NCI-H2227 (cell line): ENCODE results near the gene MEIKIN.
"Not testable (repeated sequence)": the region's sequence is repeated elsewhere in the genome, so short reads cannot be mapped to it uniquely, and the experiment has no call there.

Experiments
- DNase-seq: peaks from one replicate; lab custom pipeline; 2025; ENCODE audit not compliant: unreplicated experiment; lab: John Stamatoyannopoulos, UW

The MEIKIN gene

GRCh38 chr5:131914472-131914871, 31.0 kb downstream of the MEIKIN start:
- DNase-seq = no peak

GRCh38 chr5:131913603-131914002, 31.9 kb downstream of the MEIKIN start:
- DNase-seq = no peak

GRCh38 chr5:131906668-131907067, 38.8 kb downstream of the MEIKIN start:
- DNase-seq = no peak

GRCh38 chr5:131902266-131902665, 43.2 kb downstream of the MEIKIN start:
- DNase-seq = not testable (repeated sequence)

GRCh38 chr5:131899686-131900085, 45.8 kb downstream of the MEIKIN start:
- DNase-seq = no peak

GRCh38 chr5:131883984-131884383, 61.5 kb downstream of the MEIKIN start:
- DNase-seq = no peak

GRCh38 chr5:131879705-131880104, 65.8 kb downstream of the MEIKIN start:
- DNase-seq = no peak

GRCh38 chr5:131877873-131878272, 67.6 kb downstream of the MEIKIN start:
- no peak for DNase-seq

GRCh38 chr5:131871251-131871650, 74.2 kb downstream of the MEIKIN start:
- not testable (repeated sequence) for DNase-seq

GRCh38 chr5:131867524-131867923, 77.9 kb downstream of the MEIKIN start:
- DNase-seq = no peak

- DNase-seq = no peak
These were observed 81.8 kb downstream of the MEIKIN start for GRCh38 chr5:131863700-131864099.

GRCh38 chr5:131857388-131857787, 88.1 kb downstream of the MEIKIN start:
- no peak for DNase-seq

- DNase-seq = no peak
These were observed 90.0 kb downstream of the MEIKIN start for GRCh38 chr5:131855452-131855851.

GRCh38 chr5:131854134-131854533, 91.3 kb downstream of the MEIKIN start:
- no peak for DNase-seq

GRCh38 chr5:131848662-131849061, 96.8 kb downstream of the MEIKIN start:
- no peak for DNase-seq

- no peak for DNase-seq
These were observed 98.9 kb downstream of the MEIKIN start for GRCh38 chr5:131846536-131846935.

GRCh38 chr5:131845828-131846227, 99.6 kb downstream of the MEIKIN start:
- DNase-seq = no peak

GRCh38 chr5:131842971-131843370, 102.5 kb downstream of the MEIKIN start:
- not testable (repeated sequence) for DNase-seq

- not testable (repeated sequence) for DNase-seq
These were observed 112.8 kb downstream of the MEIKIN start for GRCh38 chr5:131832702-131833101.

GRCh38 chr5:131825404-131826013, 120.0 kb downstream of the MEIKIN start:
- DNase-seq = no peak

- no peak for DNase-seq
These were observed 120.8 kb downstream of the MEIKIN start for GRCh38 chr5:131824631-131825030.

GRCh38 chr5:131821221-131821620, 124.2 kb downstream of the MEIKIN start:
- no peak for DNase-seq

- DNase-seq = no peak
These were observed 127.3 kb downstream of the MEIKIN start for GRCh38 chr5:131818001-131818724.
